Measurements from ENCODE around the gene LYVE1. TPM values are rescaled to one million over a fixed set of nuclear protein-coding genes. Genes with fewer than 3 reads are reported as not detected.

LYVE1 gene
- total and polyA plus RNA-seq, 2 of the 13 experiments (the other 11 are each of a cell fraction or from before 2014, with no cell fraction given): 1.2 to 1.4 TPM

DNA sequence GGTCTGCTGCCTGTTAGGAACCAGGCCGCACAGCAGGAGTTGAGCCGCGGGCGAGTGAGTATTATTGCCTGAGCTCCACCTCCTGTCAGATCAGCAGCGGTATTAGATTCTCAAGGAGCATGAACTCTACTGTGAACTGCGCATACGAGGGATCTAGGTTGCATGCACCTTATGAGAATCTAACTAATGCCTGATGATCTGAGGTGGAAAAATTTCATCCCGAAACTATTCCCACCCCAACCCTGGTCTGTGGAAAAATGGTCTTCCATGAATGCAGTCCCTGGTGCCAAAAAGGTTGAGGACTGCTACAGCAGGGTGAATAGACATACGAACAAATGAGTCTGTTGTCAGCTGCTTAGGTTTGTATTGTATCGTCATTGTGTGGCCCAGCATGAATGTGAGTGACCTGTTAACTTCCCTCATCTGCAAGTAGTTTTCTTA, 57.3 kb downstream of the LYVE1 start (continued):
- TF ChIP-seq SPEN (CRISPR knock-in tag; IDR thresholded peaks at IDR 0.05; ENCODE audit: low read depth): no peak
- TF ChIP-seq, protein P1, sequence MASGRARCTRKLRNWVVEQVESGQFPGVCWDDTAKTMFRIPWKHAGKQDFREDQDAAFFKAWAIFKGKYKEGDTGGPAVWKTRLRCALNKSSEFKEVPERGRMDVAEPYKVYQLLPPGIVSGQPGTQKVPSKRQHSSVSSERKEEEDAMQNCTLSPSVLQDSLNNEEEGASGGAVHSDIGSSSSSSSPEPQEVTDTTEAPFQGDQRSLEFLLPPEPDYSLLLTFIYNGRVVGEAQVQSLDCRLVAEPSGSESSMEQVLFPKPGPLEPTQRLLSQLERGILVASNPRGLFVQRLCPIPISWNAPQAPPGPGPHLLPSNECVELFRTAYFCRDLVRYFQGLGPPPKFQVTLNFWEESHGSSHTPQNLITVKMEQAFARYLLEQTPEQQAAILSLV (CRISPR knock-in tag; IDR thresholded peaks at IDR 0.05; ENCODE audit: borderline replicate concordance): no peak
- no peak for TF ChIP-seq SYNCRIP (IDR thresholded peaks at IDR 0.05; ENCODE audit: insufficient read depth, low read depth, low read length)
- TF ChIP-seq HMGA1 (CRISPR knock-in tag; conservative IDR thresholded peaks at IDR 0.05): no peak
- no peak for TF ChIP-seq MTA1 (CRISPR knock-in tag; IDR thresholded peaks at IDR 0.05; ENCODE audit: borderline replicate concordance)
- TF ChIP-seq, protein P2, sequence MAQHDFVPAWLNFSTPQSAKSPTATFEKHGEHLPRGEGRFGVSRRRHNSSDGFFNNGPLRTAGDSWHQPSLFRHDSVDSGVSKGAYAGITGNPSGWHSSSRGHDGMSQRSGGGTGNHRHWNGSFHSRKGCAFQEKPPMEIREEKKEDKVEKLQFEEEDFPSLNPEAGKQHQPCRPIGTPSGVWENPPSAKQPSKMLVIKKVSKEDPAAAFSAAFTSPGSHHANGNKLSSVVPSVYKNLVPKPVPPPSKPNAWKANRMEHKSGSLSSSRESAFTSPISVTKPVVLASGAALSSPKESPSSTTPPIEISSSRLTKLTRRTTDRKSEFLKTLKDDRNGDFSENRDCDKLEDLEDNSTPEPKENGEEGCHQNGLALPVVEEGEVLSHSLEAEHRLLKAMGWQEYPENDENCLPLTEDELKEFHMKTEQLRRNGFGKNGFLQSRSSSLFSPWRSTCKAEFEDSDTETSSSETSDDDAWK (CRISPR knock-in tag; IDR thresholded peaks at IDR 0.05): no peak
- TF ChIP-seq, protein P3, sequence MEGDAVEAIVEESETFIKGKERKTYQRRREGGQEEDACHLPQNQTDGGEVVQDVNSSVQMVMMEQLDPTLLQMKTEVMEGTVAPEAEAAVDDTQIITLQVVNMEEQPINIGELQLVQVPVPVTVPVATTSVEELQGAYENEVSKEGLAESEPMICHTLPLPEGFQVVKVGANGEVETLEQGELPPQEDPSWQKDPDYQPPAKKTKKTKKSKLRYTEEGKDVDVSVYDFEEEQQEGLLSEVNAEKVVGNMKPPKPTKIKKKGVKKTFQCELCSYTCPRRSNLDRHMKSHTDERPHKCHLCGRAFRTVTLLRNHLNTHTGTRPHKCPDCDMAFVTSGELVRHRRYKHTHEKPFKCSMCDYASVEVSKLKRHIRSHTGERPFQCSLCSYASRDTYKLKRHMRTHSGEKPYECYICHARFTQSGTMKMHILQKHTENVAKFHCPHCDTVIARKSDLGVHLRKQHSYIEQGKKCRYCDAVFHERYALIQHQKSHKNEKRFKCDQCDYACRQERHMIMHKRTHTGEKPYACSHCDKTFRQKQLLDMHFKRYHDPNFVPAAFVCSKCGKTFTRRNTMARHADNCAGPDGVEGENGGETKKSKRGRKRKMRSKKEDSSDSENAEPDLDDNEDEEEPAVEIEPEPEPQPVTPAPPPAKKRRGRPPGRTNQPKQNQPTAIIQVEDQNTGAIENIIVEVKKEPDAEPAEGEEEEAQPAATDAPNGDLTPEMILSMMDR (CRISPR knock-in tag; IDR thresholded peaks at IDR 0.05): no peak
- TF ChIP-seq IKZF4 (CRISPR knock-in tag; IDR thresholded peaks at IDR 0.05; ENCODE audit: borderline replicate concordance, low read depth, not compliant biosample characterization): no peak
- no peak for TF ChIP-seq ZNF615 (CRISPR knock-in tag; IDR thresholded peaks at IDR 0.05; ENCODE audit: borderline replicate concordance)
- no peak for TF ChIP-seq ZNF652 (CRISPR knock-in tag; IDR thresholded peaks at IDR 0.05; ENCODE audit: borderline replicate concordance, low read depth)

MicroRNA genes within 50 kb of the gene (microRNA counts, 767-probe panel; counts per million panel counts)
- not detected for microRNA hsa-miR-4485

Other genes with a start within 250 kb of the LYVE1 start
- 0.31 and 0.33 TPM in 2 replicates for gene AMPD3, start 113.4 kb downstream of the LYVE1 start, total RNA-seq (2016; rRNA removed; fragmentation: Illumina TruSeq; extraction: Trizol)
- 1.3 and 2.3 TPM in 2 replicates for gene AMPD3, start 113.4 kb downstream of the LYVE1 start, polyA plus RNA-seq (2011; rRNA removed)
- 22.4 and 34.8 TPM in 2 replicates for gene RNF141, start 27.5 kb downstream of the LYVE1 start, total RNA-seq (2016; rRNA removed; fragmentation: Illumina TruSeq; extraction: Trizol)
- 6.8 and 9.3 TPM in 2 replicates for gene RNF141, start 27.5 kb downstream of the LYVE1 start, polyA plus RNA-seq (2011; rRNA removed)
- 0.13 TPM in 2 replicates for gene IRAG1, start 125.1 kb upstream of the LYVE1 start, total RNA-seq (2016; rRNA removed; fragmentation: Illumina TruSeq; extraction: Trizol)
- gene IRAG1, start 125.1 kb upstream of the LYVE1 start, polyA plus RNA-seq (2011; rRNA removed): 0.20 and 0.29 TPM in 2 replicates
- 22.1 and 35.9 TPM in 2 replicates for gene CTR9, start 182.6 kb upstream of the LYVE1 start, total RNA-seq (2016; rRNA removed; fragmentation: Illumina TruSeq; extraction: Trizol)
- gene CTR9, start 182.6 kb upstream of the LYVE1 start, polyA plus RNA-seq (2011; rRNA removed): 6.1 and 6.6 TPM in 2 replicates
- 546 and 803 TPM in 2 replicates for gene EIF4G2, start 240.3 kb upstream of the LYVE1 start, total RNA-seq (2016; rRNA removed; fragmentation: Illumina TruSeq; extraction: Trizol)
- gene EIF4G2, start 240.3 kb upstream of the LYVE1 start, polyA plus RNA-seq (2011; rRNA removed): 290 and 362 TPM in 2 replicates

Measured in HepG2 (cell line).